Activated naive CD4-positive, alpha-beta T cell treated with anti-CD3 and anti-CD28 coated beads, Interleukin-2, amount 50 U/mL, for 16 hours (primary cell): Measurements from ENCODE around the gene CSH1.
A peak's percentile ranks its signal among the peaks of the same experiment; 100 is the strongest.

ENCODE experiments used
- DNase-seq: peaks from one replicate; pipeline ENCODE4 v3.0.0-alpha.2; 2020

Gene CSH1

GRCh38 chr17:63855185-63855584, 41.2 kb downstream of the CSH1 start:
- DNase-seq, result no peak

DNA sequence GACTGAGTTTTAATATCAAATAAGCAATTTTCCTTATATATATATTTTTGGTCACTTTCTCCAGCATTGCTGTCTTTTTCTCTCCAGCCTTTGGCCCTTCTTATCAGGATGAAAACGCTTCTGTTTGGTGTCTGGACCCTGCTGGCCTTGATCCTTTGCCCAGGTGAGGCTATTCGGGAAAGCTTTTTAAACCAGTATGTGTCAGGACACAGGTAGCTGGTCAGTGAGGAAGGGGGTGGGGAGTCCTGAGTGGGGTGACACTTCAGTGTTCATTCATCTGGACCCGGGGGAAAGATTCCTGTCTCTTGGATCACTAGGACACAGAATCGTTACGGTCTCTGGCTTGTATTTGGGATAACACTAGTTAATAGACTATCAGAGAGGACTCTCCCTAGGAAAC, 41.7 kb downstream of the CSH1 start:
- no peak for DNase-seq

DNA sequence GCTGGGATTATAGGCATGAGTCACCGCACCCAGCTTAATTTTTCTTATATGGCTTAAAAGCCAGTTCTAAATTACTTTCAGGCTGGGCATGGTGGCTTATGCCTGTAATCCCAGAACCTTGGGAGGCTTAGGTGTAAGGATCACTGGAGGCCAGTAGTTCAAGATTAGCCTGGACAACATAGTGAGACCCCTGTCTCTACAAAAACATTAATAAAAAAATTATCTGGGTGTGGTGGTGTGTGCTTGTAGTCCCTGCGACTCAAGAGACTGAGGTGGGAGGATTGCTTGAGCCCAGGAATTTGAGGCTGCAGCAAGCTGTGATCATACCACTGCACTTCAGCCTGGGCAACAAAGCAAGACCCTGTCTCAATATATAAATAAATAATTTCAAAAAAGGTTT, 43.1 kb downstream of the CSH1 start:
- DNase-seq, result no peak

DNA sequence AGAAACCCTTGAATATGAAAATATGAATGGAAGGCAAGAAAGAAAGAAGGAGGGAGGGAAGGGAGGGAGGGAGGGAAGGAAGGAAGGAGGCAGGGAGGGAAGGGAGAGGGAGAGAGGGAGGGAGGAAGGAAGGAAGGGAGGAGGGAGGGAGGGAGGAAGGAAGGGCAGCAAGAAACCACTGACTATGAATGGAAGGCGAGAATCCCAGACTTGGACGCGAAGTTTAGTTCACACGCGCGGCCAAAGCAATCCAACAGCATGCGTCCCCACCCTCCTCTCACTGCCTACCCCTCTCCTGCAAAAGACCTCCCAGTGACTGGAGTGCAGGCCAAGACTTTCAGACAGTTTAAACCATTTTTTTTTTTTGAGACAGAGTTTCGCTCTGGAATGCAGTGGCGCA, 46.0 kb downstream of the CSH1 start:
- no peak for DNase-seq

DNA sequence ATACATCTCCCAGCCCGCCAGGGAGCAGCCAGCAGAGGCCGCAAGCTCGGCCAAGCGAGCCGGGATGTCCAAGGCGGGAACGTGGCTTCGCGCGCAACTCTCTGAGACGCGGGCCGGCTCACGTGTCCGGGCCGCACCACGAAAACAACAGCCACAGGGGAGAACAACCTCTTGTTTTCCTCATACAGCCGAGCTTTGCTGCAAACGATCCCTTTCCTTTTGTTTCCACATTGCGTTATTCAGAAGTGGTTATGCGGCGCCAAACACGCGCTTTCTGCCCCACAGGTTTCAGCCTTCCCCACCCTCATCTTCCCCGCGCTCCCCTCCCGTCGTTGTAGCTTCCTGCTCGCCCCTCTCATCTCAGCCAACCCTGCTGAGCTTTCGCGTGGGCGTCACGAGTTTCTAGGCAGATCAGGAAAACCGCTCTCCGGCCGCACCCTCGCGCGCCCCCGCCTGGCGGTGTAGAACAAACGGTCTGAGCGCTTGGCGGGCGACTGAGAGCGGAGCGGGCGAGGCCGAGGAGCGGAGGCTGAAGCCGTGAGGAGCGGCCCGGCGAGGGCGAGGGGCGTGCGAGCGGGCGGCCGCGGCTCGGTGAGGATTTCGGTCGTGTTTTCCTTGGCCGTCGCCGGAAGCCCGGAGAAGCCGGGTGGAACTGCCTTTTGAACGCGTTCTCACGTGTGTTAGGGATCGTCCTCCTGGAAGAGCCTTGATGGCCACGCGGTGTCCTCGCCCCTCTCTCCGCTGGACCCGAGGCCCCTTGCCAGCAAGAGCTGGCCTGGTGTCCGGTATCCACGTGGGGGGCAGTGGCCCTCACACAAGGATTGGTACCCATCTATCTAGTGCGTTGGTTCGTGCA, 47.3 kb downstream of the CSH1 start:
- peak; percentile 98 for DNase-seq

DNA sequence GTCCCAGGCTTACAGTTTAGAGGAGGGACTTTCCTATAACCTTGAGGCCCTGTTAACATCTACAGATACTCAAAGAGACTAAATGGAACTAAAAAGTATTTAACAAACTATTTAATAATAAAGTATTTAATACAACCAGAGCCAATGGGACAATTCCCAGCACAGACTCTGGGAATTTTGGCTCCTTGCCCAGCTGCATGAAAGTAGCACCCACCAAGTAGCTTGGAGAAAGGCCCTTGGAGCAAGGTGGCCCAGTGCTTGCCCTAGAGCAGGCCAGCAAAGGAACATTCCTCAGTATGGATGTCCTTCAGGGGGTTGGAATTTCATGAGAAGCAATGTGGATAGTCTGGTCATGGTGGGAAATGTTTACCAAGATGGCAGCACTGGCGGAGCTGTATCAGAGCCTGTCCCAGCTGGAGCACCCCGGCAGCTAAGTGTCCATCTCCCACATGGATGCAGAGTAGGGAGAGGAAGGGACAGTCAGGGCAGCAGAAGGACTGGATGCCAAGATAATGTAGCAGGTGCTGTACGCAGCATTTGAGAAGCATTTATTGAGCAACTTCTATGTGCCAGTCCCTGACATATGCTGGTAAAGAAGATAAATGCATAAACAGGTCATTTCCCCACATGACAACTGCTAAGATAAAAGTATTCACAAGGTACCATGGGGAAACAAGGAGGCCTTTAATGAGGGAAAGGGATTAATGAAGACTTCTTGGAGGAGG, 48.7 kb downstream of the CSH1 start:
- no peak for DNase-seq

DNA sequence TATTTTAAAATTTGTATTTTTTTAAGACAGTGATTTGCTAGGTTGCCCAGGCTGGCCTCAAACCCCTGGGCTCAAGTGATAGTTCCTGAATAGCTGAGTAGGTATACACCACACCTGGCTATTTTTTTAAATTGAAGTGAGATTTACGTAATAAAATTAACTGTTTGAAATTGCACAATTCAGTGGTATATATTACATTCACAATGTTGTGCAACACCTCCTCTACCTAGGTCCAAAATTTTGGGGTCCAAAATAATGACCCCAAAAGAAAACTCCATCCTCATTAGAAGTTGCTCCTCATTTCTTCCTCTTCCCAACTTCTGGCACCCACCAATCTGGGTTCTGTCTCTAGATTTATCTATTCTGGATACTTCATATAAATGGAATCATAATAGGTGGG, 50.9 kb downstream of the CSH1 start:
- no peak for DNase-seq
